Measurements from ENCODE around the gene RSPH1. TPM values are rescaled to one million over a fixed set of nuclear protein-coding genes. Genes with fewer than 3 reads are reported as not detected.

The RSPH1 gene
- polyA plus RNA-seq, 1 of the 3 experiments (the other 2 are of a cell fraction): 0.97 TPM

DNA sequence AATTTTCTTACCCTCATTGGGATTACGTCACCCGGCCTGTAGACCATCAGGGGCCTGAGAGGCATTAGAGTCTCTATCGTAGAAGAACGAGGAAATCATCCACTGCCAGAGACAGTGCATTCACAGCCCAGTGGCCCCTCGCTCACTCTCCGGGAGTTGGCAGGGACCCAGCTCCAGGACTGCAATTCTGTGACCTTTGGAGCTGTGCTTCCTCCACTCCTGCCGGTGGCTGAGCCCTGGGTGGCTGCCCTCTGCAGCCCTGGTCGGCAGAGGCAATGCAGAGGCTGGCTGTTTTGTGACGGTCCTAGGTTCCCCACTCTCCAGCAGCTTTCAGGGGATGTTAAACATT is 30.3 kb upstream of the RSPH1 start:
- CTCF ChIA-PET: no interaction called here
- H3K9ac ChIP-seq: no peak overlapping the region

DNA sequence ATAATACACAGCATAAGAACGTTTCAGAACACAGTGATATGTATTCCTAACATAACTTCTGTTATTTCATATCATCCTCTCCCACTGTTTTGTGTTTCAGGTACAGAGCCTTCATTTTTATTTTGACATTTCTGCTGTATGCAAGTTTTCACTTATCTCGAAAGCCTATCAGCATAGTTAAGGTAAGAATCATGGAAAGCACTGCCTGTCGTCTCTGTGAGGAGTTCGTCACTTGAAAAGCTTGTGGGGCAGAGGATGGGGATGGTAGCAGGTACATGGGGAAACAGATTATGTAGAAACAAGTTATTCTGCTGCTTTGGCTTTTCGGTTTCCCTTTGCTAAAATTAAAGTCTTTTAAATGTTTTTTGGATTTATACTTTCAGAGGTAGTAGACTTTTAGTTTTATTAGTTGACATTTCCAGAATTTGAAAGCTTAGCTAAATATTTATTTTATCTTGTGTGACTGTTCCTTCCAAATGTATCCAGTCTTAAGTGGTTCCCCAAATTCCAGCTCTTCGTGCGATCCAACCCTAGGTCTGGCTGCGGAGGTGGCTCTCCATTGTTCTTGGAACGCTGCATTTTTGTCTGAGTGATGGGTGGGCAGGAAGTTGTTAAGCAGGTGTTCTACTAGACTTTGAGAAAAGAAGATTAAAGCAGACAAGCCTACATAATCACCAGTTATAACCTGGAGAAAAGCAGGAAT is 29.8 kb upstream of the RSPH1 start:
- no peaks in the 10 kb centered on the region for H3K9me2 ChIP-seq
- WGBS (ENCODE audit: low lambda C conversion rate): 82% methylated on average over 9 of the region's 9 CpGs
- no peak overlapping the region for H3K4me2 ChIP-seq
- no peaks in the 10 kb centered on the region for H3F3A ChIP-seq (replicated peaks; ENCODE audit: insufficient read depth)
- no peak overlapping the region for H3K27ac ChIP-seq (ENCODE audit: low read depth in 2 of 2, low read length in 1 of 2)
- no peaks in the 10 kb centered on the region for H3K27me3 ChIP-seq (ENCODE audit: insufficient read depth)
- H3K9me3 ChIP-seq: no peaks in the 10 kb centered on the region
- DNase-seq: no peak
- H2AFZ ChIP-seq (ENCODE audit: low read depth): no peak overlapping the region
- H3K36me3 ChIP-seq (replicated peaks in 1 of 2; ENCODE audit: control insufficient read depth in 1 of 2, insufficient read depth in 2 of 2, low read length in 1 of 2): no peaks in the 10 kb centered on the region
- no peaks in the 10 kb centered on the region for H4K20me1 ChIP-seq (ENCODE audit: insufficient read depth)
- H3K4me1 ChIP-seq (ENCODE audit: control insufficient read depth in 1 of 2, insufficient read depth in 2 of 2, low read depth in 1 of 2, low read length in 1 of 2): no peaks in the 10 kb centered on the region
- ChIA-PET POLR2A (no interaction called here), CTCF (no interaction called here)
- H3K9ac ChIP-seq: no peak overlapping the region
- no peaks in the 10 kb centered on the region for H3K79me2 ChIP-seq (ENCODE audit: insufficient read depth)
- H3K4me3 ChIP-seq (ENCODE audit: low read depth in 2 of 2, low read length in 1 of 2): no peak overlapping the region
- TF ChIP-seq FOSL2 (IDR thresholded peaks at IDR 0.05; ENCODE audit: borderline replicate concordance, low read depth): no peak
- TF ChIP-seq, protein P1, sequence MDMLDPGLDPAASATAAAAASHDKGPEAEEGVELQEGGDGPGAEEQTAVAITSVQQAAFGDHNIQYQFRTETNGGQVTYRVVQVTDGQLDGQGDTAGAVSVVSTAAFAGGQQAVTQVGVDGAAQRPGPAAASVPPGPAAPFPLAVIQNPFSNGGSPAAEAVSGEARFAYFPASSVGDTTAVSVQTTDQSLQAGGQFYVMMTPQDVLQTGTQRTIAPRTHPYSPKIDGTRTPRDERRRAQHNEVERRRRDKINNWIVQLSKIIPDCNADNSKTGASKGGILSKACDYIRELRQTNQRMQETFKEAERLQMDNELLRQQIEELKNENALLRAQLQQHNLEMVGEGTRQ (IDR thresholded peaks at IDR 0.05; ENCODE audit: borderline replicate concordance, low read depth, low read length): no peak
- TF ChIP-seq RAD21 (IDR thresholded peaks at IDR 0.05; ENCODE audit: low read length): no peak
- TF ChIP-seq, protein P2, sequence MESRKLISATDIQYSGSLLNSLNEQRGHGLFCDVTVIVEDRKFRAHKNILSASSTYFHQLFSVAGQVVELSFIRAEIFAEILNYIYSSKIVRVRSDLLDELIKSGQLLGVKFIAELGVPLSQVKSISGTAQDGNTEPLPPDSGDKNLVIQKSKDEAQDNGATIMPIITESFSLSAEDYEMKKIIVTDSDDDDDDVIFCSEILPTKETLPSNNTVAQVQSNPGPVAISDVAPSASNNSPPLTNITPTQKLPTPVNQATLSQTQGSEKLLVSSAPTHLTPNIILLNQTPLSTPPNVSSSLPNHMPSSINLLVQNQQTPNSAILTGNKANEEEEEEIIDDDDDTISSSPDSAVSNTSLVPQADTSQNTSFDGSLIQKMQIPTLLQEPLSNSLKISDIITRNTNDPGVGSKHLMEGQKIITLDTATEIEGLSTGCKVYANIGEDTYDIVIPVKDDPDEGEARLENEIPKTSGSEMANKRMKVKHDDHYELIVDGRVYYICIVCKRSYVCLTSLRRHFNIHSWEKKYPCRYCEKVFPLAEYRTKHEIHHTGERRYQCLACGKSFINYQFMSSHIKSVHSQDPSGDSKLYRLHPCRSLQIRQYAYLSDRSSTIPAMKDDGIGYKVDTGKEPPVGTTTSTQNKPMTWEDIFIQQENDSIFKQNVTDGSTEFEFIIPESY (IDR thresholded peaks at IDR 0.05; ENCODE audit: borderline replicate concordance, low read depth): no peak
- no peak for TF ChIP-seq RCOR1 (IDR thresholded peaks at IDR 0.05; ENCODE audit: low read length)
- TF ChIP-seq GATA2 (CRISPR knock-in tag; IDR thresholded peaks at IDR 0.05): no peak
- no peak for TF ChIP-seq FOXJ3 (CRISPR knock-in tag; IDR thresholded peaks at IDR 0.05)
- TF ChIP-seq MXI1 (IDR thresholded peaks at IDR 0.05; ENCODE audit: low read depth, low read length): no peak
- no peak for TF ChIP-seq CHD2 (IDR thresholded peaks at IDR 0.05; ENCODE audit: low read length, partially characterized antibody)
- TF ChIP-seq, protein P3, sequence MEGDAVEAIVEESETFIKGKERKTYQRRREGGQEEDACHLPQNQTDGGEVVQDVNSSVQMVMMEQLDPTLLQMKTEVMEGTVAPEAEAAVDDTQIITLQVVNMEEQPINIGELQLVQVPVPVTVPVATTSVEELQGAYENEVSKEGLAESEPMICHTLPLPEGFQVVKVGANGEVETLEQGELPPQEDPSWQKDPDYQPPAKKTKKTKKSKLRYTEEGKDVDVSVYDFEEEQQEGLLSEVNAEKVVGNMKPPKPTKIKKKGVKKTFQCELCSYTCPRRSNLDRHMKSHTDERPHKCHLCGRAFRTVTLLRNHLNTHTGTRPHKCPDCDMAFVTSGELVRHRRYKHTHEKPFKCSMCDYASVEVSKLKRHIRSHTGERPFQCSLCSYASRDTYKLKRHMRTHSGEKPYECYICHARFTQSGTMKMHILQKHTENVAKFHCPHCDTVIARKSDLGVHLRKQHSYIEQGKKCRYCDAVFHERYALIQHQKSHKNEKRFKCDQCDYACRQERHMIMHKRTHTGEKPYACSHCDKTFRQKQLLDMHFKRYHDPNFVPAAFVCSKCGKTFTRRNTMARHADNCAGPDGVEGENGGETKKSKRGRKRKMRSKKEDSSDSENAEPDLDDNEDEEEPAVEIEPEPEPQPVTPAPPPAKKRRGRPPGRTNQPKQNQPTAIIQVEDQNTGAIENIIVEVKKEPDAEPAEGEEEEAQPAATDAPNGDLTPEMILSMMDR (IDR thresholded peaks at IDR 0.05): no peak
- no peak for TF ChIP-seq EP300 (IDR thresholded peaks at IDR 0.05; ENCODE audit: borderline replicate concordance in 1 of 2, low read depth in 1 of 2, low read length in 1 of 2)
- TF ChIP-seq ELF1 (IDR thresholded peaks at IDR 0.05): no peak
- no peak for TF ChIP-seq TCF12 (IDR thresholded peaks at IDR 0.05)
- TF ChIP-seq TEAD4 (IDR thresholded peaks at IDR 0.05; ENCODE audit: borderline replicate concordance, insufficient read depth): no peak
- TF ChIP-seq MEF2A (IDR thresholded peaks at IDR 0.05; ENCODE audit: borderline replicate concordance, low read depth): no peak
- TF ChIP-seq NRF1 (IDR thresholded peaks at IDR 0.05; ENCODE audit: low read depth, low read length): no peak

More for the DNA sequence above, 30.3 kb upstream of the RSPH1 start:
- TF ChIP-seq NRF1 (IDR thresholded peaks at IDR 0.05; ENCODE audit: low read depth, low read length): no peak
- TF ChIP-seq TAF1 (IDR thresholded peaks at IDR 0.05; ENCODE audit: borderline replicate concordance, low read depth, low read length): no peak
- TF ChIP-seq, protein P4, sequence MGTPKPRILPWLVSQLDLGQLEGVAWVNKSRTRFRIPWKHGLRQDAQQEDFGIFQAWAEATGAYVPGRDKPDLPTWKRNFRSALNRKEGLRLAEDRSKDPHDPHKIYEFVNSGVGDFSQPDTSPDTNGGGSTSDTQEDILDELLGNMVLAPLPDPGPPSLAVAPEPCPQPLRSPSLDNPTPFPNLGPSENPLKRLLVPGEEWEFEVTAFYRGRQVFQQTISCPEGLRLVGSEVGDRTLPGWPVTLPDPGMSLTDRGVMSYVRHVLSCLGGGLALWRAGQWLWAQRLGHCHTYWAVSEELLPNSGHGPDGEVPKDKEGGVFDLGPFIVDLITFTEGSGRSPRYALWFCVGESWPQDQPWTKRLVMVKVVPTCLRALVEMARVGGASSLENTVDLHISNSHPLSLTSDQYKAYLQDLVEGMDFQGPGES (IDR thresholded peaks at IDR 0.05; ENCODE audit: low read depth, low read length): no peak
- no peak for TF ChIP-seq ELF1 (IDR thresholded peaks at IDR 0.05)
- TF ChIP-seq TEAD4 (IDR thresholded peaks at IDR 0.05; ENCODE audit: borderline replicate concordance, insufficient read depth): no peak
- TF ChIP-seq MEF2A (IDR thresholded peaks at IDR 0.05; ENCODE audit: borderline replicate concordance, low read depth): no peak
- TF ChIP-seq MXI1 (IDR thresholded peaks at IDR 0.05; ENCODE audit: low read depth, low read length): no peak
- no peak for TF ChIP-seq GATA2 (CRISPR knock-in tag; IDR thresholded peaks at IDR 0.05)
- TF ChIP-seq, protein P5, sequence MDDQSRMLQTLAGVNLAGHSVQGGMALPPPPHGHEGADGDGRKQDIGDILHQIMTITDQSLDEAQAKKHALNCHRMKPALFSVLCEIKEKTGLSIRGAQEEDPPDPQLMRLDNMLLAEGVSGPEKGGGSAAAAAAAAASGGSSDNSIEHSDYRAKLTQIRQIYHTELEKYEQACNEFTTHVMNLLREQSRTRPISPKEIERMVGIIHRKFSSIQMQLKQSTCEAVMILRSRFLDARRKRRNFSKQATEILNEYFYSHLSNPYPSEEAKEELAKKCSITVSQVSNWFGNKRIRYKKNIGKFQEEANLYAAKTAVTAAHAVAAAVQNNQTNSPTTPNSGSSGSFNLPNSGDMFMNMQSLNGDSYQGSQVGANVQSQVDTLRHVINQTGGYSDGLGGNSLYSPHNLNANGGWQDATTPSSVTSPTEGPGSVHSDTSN (IDR thresholded peaks at IDR 0.05): no peak
- no peak for TF ChIP-seq RAD21 (IDR thresholded peaks at IDR 0.05; ENCODE audit: low read length)
- Histone ChIP-seq H3K27ac (ENCODE audit: low read depth in 2 of 2, low read length in 1 of 2) (no peak overlapping the region), H3K27me3 (ENCODE audit: insufficient read depth) (no peaks in the 10 kb centered on the region), H3K79me2 (ENCODE audit: insufficient read depth) (no peaks in the 10 kb centered on the region), H3K4me2 (no peak overlapping the region), H3K4me3 (ENCODE audit: low read depth in 2 of 2, low read length in 1 of 2) (no peak overlapping the region), H3K36me3 (replicated peaks in 1 of 2; ENCODE audit: control insufficient read depth in 1 of 2, insufficient read depth in 2 of 2, low read length in 1 of 2) (no peaks in the 10 kb centered on the region), H3K4me1 (ENCODE audit: control insufficient read depth in 1 of 2, insufficient read depth in 2 of 2, low read depth in 1 of 2, low read length in 1 of 2) (no peaks in the 10 kb centered on the region), H3F3A (replicated peaks; ENCODE audit: insufficient read depth) (no peaks in the 10 kb centered on the region), H4K20me1 (ENCODE audit: insufficient read depth) (no peaks in the 10 kb centered on the region), H2AFZ (ENCODE audit: low read depth) (no peak overlapping the region), H3K9me3 (no peaks in the 10 kb centered on the region), H3K9me2 (no peaks in the 10 kb centered on the region)
- WGBS (ENCODE audit: low lambda C conversion rate): 87% methylated on average over 9 of the region's 9 CpGs
- no peak for DNase-seq
- POLR2A ChIA-PET: no interaction called here
